HepG2 (cell line): Measurements from ENCODE around the gene KRT40. TPM values are rescaled to one million over a fixed set of nuclear protein-coding genes. Genes with fewer than 3 reads are reported as not detected.

Experiments used
- AHDC1 ChIP-seq: sonication (generic); formaldehyde crosslinking; IDR thresholded peaks from 2 replicates; pipeline ENCODE4 v1.5.1; 2020; ENCODE audit warnings: mild to moderate bottlenecking, missing genetic modification reagents, borderline replicate concordance
- ATM ChIP-seq: fragments of 450-650 bp; IDR thresholded peaks from 2 replicates; pipeline ENCODE4 v1.7.1; 2017; ENCODE audit warnings: mild to moderate bottlenecking, borderline replicate concordance
- CREM ChIP-seq, 2 experiments: sonication (generic) in 1 of 2; formaldehyde crosslinking in 1 of 2; IDR thresholded peaks; 2 replicates each; pipeline versions ENCODE4 v1.4.0 to v1.6.1; 2016 to 2020; ENCODE audit warnings: antibody characterized with exemption in 1 of 2, mild to moderate bottlenecking in 1 of 2, missing genetic modification reagents in 1 of 2
- HDAC1 ChIP-seq: sonication (generic); formaldehyde crosslinking; IDR thresholded peaks from 2 replicates; pipeline ENCODE4 v1.5.1; 2020; ENCODE audit warnings: mild to moderate bottlenecking, missing genetic modification reagents
- KDM6A ChIP-seq: IDR thresholded peaks from 2 replicates; pipeline ENCODE4 v1.6.1; 2016; ENCODE audit warnings: low read depth
- NFE2L2 ChIP-seq: fragments of 150-350 bp; IDR thresholded peaks from 2 replicates; pipeline ENCODE4 v1.6.1; 2014; ENCODE audit warnings: low read length
- NKX3-1 ChIP-seq: sonication (generic); formaldehyde crosslinking; IDR thresholded peaks from 2 replicates; pipeline ENCODE4 v1.5.0; 2020; ENCODE audit warnings: missing genetic modification reagents
- NR2F1 ChIP-seq, 2 experiments: fragments of 450-650 bp in 1 of 2; formaldehyde crosslinking in 1 of 2; IDR thresholded peaks; 2 replicates each; pipeline versions ENCODE4 v1.5.0 to v1.6.1; 2016 to 2020; ENCODE audit warnings: mild to moderate bottlenecking in 1 of 2, missing compliant biosample characterization in 1 of 2, missing genetic modification reagents in 1 of 2, moderate library complexity in 1 of 2
- NR2F2 ChIP-seq: IDR thresholded peaks from 2 replicates; pipeline ENCODE4 v1.6.1; 2012; ENCODE audit warnings: low read depth, inconsistent platforms, borderline replicate concordance
- ONECUT2 ChIP-seq: sonication (generic); formaldehyde crosslinking; IDR thresholded peaks from 2 replicates; pipeline ENCODE4 v1.4.0; 2020; ENCODE audit warnings: missing genetic modification reagents
- SMYD3 ChIP-seq: sonication (generic); formaldehyde crosslinking; IDR thresholded peaks from 2 replicates; pipeline ENCODE4 v1.8.1; 2023; ENCODE audit warnings: mild to moderate bottlenecking, missing genetic modification reagents
- SOX5 ChIP-seq: IDR thresholded peaks from 2 replicates; pipeline ENCODE4 v1.6.1; 2016; ENCODE audit warnings: borderline replicate concordance
- TBX2 ChIP-seq: sonication (generic); formaldehyde crosslinking; IDR thresholded peaks from 2 replicates; pipeline ENCODE4 v1.5.0; 2020; ENCODE audit warnings: missing genetic modification reagents, mild to moderate bottlenecking, borderline replicate concordance
- TEAD3 ChIP-seq: optimal IDR thresholded peaks from 2 replicates; pipeline ENCODE3; 2016; ENCODE audit warnings: borderline replicate concordance
- ZBTB49 ChIP-seq: sonication (generic); formaldehyde crosslinking; IDR thresholded peaks from 2 replicates; pipeline ENCODE4 v1.4.0; 2020; ENCODE audit warnings: missing genetic modification reagents, borderline replicate concordance
- ZFP36L1 ChIP-seq: sonication (generic); formaldehyde crosslinking; IDR thresholded peaks from 2 replicates; pipeline ENCODE4 v1.8.0; 2022; ENCODE audit warnings: mild to moderate bottlenecking, missing genetic modification reagents, moderate library complexity
- ZNF784 ChIP-seq: sonication (generic); formaldehyde crosslinking; IDR thresholded peaks from 2 replicates; pipeline ENCODE4 v1.5.1; 2020; ENCODE audit warnings: missing genetic modification reagents, mild to moderate bottlenecking, borderline replicate concordance
- polyA plus RNA-seq, 8 experiments: library from polyadenylated mRNA; depleted of rRNA in 3 of 8; stranded (reverse) in 7 of 8; unstranded in 1 of 8; fragments of >200 nt; fragmentation: Illumina TruSeq in 4 of 8; extraction: Trizol in 4 of 8; gene quantifications; 2 replicates each; pipeline versions ENCODE4 v1.2.1 to v1.2.3, GENCODE V29; 2011 to 2016; ENCODE audit warnings: low read depth in 4 of 8, missing spikeins in 1 of 8, mixed read lengths in 1 of 8; ENCODE audit not compliant: insufficient read depth in 1 of 8
- total RNA-seq, 5 experiments: library from RNA; depleted of rRNA; stranded (reverse); fragments of >200 nt; fragmentation: Illumina TruSeq; extraction: Trizol; gene quantifications; 2 replicates each; pipeline ENCODE4 v1.2.3, GENCODE V29; 2016; ENCODE audit warnings: low read depth in 1 of 5
- TF ChIP-seq, protein P1 (sequence below): sonication (generic); formaldehyde crosslinking; IDR thresholded peaks from 2 replicates; pipeline ENCODE4 v1.5.0; 2020; ENCODE audit warnings: mild to moderate bottlenecking, missing genetic modification reagents, borderline replicate concordance
- TF ChIP-seq, protein P2 (sequence below): sonication (generic); formaldehyde crosslinking; IDR thresholded peaks from 2 replicates; pipeline ENCODE4 v1.8.1; 2023; ENCODE audit warnings: mild to moderate bottlenecking, missing genetic modification reagents, borderline replicate concordance

KRT40 gene
- total and polyA plus RNA-seq, 2 of the 13 experiments (the other 11 are each of a cell fraction or from before 2014, with no cell fraction given), result not detected

DNA sequence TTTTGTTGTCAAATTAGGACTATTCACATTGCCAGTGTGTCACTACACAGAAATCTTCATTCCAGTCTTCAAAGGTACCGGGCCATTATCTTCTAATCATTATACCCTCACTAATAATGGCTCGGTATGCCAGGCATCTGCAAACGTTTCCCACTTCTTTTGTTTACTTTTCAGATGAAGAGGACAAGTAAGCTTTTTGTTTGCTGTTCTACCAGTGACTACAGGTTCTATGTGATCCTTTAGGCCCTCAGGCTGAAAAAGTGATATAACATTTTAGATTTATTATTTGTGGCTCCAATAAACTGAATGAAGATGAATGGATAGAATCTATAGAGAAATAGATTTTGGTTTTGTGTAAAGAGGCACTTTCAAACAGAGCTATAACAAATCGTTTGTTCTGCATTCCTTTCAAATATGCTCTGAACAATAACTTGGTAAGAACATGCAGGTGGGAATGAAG lies 25.2 kb upstream of the KRT40 start (continued):
- no peak for TF ChIP-seq ZNF784 (CRISPR knock-in tag)
- peak; percentile 100 for TF ChIP-seq TEAD3
- TF ChIP-seq, protein P1, sequence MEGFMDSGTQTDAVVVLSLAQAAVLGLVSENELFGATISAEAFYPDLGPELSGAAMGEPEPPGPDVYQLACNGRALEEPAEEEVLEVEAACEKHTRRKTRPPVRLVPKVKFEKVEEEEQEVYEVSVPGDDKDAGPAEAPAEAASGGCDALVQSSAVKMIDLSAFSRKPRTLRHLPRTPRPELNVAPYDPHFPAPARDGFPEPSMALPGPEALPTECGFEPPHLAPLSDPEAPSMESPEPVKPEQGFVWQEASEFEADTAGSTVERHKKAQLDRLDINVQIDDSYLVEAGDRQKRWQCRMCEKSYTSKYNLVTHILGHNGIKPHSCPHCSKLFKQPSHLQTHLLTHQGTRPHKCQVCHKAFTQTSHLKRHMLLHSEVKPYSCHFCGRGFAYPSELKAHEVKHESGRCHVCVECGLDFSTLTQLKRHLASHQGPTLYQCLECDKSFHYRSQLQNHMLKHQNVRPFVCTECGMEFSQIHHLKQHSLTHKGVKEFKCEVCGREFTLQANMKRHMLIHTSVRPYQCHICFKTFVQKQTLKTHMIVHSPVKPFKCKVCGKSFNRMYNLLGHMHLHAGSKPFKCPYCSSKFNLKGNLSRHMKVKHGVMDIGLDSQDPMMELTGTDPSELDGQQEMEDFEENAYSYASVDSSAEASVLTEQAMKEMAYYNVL (CRISPR knock-in tag), result peak; percentile 50; the same call in 1 of the 2 replicates
- TF ChIP-seq NKX3-1, result peak; percentile 84
- no peak for TF ChIP-seq ZFP36L1 (CRISPR knock-in tag)
- TF ChIP-seq ATM, result 0 out of 2 replicates have a peak, but pooled peaks have one; percentile 36
- TF ChIP-seq SMYD3, result peak; percentile 52; the same call in 1 of the 2 replicates
- peak; percentile 70; the same call in 1 of the 2 replicates for TF ChIP-seq NR2F2
- TF ChIP-seq CREM (IDR thresholded peaks at IDR 0.05), result peak; percentile 87
- no peak for TF ChIP-seq CREM (CRISPR knock-in tag; IDR thresholded peaks at IDR 0.05)
- peak; percentile 2; the same call in 1 of the 2 replicates for TF ChIP-seq NFE2L2
- peak; percentile 32; the same call in 1 of the 2 replicates for TF ChIP-seq ONECUT2 (CRISPR knock-in tag)
- TF ChIP-seq ZBTB49 (CRISPR knock-in tag), result no peak
- TF ChIP-seq TBX2 (CRISPR knock-in tag), result peak; percentile 98
- TF ChIP-seq, protein P2, sequence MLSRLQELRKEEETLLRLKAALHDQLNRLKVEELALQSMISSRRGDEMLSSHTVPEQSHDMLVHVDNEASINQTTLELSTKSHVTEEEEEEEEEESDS, result no peak
- peak; percentile 58; the same call in 1 of the 2 replicates for TF ChIP-seq KDM6A (CRISPR knock-in tag)
- peak; percentile 100 for TF ChIP-seq SOX5 (CRISPR knock-in tag)
- TF ChIP-seq HDAC1 (CRISPR knock-in tag), result peak; percentile 56; the same call in 1 of the 2 replicates
- TF ChIP-seq AHDC1 (CRISPR knock-in tag), result peak; percentile 91; the same call in 1 of the 2 replicates
- peak in 1 of 2 experiments; percentile 55; a peak in 2 of 4 replicates for TF ChIP-seq NR2F1 (CRISPR knock-in tag; IDR thresholded peaks at IDR 0.05)
